Measurements from ENCODE around the gene AKIRIN1. TPM values are rescaled to one million over a fixed set of nuclear protein-coding genes. Genes with fewer than 3 reads are reported as not detected.

Gene AKIRIN1
- total RNA-seq, 3 donors from 2014 or later (not counting 1 experiment from before 2014, with no cell fraction given), result 70.4 to 80.7 (median 73.2) TPM

Other genes starting within 250 kb of the AKIRIN1 start
- gene RRAGC, start 131.5 kb upstream of the AKIRIN1 start, total RNA-seq, result 10 to 100 TPM; 15.9 to 24.9 (median 22.0) TPM
- gene MYCBP, start 117.9 kb upstream of the AKIRIN1 start, total RNA-seq, result 10 to 100 TPM in 1 of 3 donors, 1 to 10 TPM in 2; 5.7 to 11.4 (median 8.9) TPM
- not detected for gene GJA9, start 109.7 kb upstream of the AKIRIN1 start, total RNA-seq
- not detected for gene RHBDL2, start 49.4 kb upstream of the AKIRIN1 start, total RNA-seq
- 10 to 100 TPM; 63.6 to 72.9 (median 71.1) TPM for gene NDUFS5, start 35.1 kb downstream of the AKIRIN1 start, total RNA-seq
- 100 to 1,000 TPM; 752 to 811 (median 752) TPM for gene MACF1, start 213.4 kb downstream of the AKIRIN1 start, total RNA-seq

Data from natural killer cell (primary cell).